ENCODE measurements around the gene RAB5A.

DNA sequence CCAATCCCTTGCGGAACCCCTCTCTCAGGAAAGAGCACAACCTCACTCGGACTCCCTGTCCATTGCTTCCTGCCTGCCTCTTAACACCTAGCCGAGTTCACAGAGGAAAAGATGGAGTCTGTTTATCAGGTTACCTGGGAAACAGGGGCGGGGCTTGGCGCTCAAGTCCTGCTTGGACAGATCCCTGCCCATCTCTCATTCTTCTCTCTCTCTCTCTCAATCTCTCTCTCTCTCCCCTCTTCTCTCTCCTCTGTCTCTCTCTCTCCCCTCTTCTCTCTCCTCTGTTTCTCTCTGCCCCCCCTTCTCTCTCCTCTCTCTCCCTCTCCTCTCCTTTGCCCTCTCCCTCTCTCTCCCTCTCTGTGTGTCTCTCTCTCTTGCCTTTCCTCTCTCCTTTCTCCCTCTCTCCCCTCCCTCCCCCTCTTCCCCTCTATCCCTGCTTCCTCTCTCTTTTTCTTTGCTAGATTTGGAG, 12.8 kb upstream of the RAB5A start, which contains the start of gene EFHB:
- TF ChIP-seq POLR2A (IDR thresholded peaks at IDR 0.05) (no peak), CTCF (IDR thresholded peaks at IDR 0.05) (no peak)
